GM18951 (cell line): ENCODE data around the gene APOF.
"Not testable (repeated sequence)": the region's sequence is repeated elsewhere in the genome, so short reads cannot be mapped to it uniquely, and the experiment has no call there.

Experiments used
- POLR2A ChIP-seq: IDR thresholded peaks from 4 replicates; pipeline ENCODE4 v1.6.1; 2011; ENCODE audit warnings: mild to moderate bottlenecking; ENCODE audit not compliant: insufficient read length, insufficient read depth; ENCODE audit errors: extremely low read depth
- in situ Hi-C: fragments of 300-500 bp; cut with MboI; formaldehyde crosslinking; loops from one replicate; pipeline ENCODE4 v1.12.0; 2022; ENCODE audit warnings: low sequenced_read_pairs, mixed read lengths, inconsistent platforms; ENCODE audit not compliant: unreplicated experiment

The APOF gene

DNA sequence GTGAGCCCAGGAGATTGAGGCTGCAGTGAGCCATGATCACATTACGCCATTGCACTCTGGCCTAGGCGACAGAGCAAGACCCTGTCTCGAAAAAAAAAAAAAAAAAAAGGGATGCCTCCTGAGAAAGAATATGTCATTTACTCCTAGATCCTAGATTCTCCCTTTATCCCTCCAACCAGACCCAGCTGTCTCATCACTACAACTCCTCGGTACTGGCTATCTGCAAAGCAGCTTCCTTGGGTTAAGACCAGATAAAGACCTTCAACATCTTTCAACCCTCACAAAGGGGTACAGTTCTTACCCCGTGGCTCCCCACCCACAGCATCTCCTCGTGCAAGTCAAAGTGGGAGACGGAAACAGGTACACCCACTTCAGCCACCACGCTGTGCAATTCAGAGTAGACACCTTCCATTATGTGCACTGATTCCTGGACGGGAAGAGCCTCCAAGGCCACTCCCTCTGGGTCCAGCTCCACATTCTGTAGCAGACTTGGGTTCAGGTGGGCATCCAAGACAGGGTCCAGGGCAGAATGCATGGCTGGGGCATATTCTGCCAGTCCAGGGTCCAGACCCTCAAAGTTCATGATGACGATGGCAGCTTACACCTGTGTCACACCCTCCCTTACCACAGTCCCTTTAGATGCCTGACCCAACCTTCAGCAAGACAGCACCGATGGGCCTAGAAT, 30.0 kb downstream of the APOF start:
- in situ Hi-C loops = no loop called here
- no peak for TF ChIP-seq POLR2A

- TF ChIP-seq POLR2A = no peak
- in situ Hi-C loops = no loop called here
Measured at GRCh38 chr12:56330936-56331490, 31.6 kb downstream of the APOF start.

- in situ Hi-C loops = no loop called here
- no peak for TF ChIP-seq POLR2A
Measured at GRCh38 chr12:56326533-56326932, 36.1 kb downstream of the APOF start.

- in situ Hi-C loops = no loop called here
- no peak for TF ChIP-seq POLR2A
Measured at GRCh38 chr12:56326126-56326525, 36.5 kb downstream of the APOF start.

DNA sequence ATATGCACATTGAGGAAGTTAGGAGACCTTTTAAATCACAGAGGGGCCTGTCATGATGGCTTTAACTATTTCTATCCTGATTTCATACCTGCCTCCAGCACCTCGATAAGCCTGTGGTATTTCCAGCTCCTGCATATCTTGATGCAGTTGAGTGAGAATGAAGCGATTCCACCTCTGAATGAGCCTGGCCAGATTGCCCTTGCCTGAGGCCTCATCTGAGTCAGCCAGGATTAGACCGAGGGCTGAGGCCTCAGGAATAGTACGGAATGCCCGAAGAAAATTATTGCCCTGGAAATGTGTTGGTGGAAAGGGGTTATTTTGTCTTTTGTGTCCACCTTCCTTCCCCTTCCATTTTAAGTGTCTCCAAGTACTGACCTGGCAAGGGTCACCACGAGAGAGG, 38.5 kb downstream of the APOF start:
- TF ChIP-seq POLR2A = no peak
- in situ Hi-C loops = no loop called here

DNA sequence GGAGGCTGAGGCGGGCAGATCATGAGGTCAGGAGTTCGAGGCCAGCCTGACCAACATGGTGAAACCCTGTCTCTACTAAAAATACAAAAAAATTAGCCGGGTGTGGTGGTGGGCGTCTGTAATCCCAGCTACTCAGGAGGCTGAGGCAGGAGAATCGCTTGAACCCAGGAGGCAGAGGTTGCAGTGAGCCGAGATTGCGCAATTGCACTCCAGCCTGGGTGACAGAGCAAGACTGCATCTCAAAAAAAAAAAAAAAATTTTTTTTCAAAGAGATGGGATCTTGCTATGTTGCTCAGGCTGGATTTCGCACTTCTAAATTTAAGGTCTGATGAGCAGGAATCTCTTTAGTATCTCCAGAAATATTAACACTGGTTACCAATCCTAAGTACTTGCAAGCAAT, 41.0 kb downstream of the APOF start:
- in situ Hi-C loops = not testable (repeated sequence)

DNA sequence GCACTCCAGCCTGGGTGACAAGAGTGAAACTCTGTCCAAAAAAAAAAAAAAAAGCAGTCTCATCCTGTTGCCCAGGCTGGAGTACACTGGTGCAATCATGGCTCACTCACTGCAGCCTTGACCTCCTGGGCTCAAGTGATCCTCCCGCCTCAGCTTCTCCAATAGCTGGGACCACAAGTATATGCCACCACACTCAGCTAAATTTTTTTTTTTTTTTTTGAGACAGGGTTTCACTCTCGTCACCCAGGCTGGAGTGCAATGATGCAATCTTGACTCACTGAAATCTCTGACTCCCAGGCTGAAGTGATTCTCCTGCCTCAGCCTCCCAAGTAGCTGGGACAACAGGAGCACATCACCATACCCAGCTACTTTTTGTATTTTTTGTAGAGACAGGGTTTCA, 41.6 kb downstream of the APOF start:
- no peak for TF ChIP-seq POLR2A
- in situ Hi-C loops = no loop called here

DNA sequence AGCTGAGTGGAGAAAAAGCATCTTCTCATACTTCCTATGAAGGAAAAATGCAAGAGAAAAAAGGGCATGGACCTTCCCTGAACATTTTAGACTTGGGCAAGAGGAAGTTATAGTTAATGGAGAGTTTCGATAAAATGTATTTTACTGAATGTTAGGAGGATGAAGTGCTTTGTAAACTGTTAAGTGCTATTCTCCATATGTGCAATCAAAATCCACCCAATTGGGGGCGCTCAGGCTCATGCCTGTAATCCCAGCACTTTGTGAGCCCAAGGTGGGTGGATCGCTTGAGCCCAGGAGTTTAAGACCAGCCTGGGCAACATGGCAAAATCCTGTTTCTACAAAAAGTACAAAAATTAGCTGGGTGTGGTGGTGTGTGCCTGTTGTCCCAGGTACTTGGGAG, 45.0 kb downstream of the APOF start:
- no peak for TF ChIP-seq POLR2A
- in situ Hi-C loops = no loop called here

- peak; percentile 88 for TF ChIP-seq POLR2A
- in situ Hi-C loops = no loop called here
Measured at GRCh38 chr12:56315622-56316473, 46.8 kb downstream of the APOF start, which contains the start of gene CNPY2. Gene CNPY2, minus strand, starts transcription at chr12:56315988. Its CDS starts 771 bp downstream, at chr12:56315217.

DNA sequence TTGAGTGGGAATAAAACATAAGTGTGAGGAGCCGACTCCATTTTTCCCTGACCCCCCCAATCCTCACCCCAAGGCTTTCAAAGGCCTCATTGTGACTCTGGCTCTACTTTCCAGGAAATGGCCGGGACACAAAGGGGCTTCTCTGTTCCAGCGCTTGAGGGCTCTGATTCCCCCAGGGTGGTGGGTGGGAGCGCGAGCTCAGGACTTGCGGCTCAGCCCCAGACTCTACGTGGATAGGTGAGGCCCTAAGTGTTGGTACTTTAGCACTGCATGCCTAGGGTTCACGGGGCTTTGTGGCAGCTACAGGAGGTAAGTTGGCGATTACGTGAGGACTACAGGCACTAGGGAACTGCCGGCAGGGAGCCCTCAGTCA, 47.4 kb downstream of the APOF start:
- in situ Hi-C loops = no loop called here
- no peak for TF ChIP-seq POLR2A

DNA sequence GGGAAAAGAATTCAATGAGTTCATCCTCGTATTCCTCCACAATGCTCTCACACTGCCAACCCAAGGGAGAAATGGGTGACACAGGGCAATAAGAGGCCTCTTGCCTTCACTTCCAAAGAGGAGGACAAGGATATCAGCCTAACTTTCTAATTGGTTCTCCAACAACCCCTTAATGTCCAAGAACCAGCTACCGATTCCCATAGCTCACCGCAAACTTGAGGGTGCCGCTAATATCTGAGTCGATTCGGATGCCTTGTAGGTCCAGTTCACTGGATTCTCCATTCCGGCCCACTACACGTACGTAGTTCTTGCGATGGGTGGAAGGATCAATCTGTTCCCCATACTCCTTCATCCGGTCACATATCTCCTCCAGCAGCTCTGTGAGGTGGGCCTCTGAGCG, 51.7 kb downstream of the APOF start:
- in situ Hi-C loops = no loop called here
- TF ChIP-seq POLR2A = no peak
